Peyer's patch (tissue), 4 donors: ENCODE measurements around the gene HADHA.

Experiments
- CTCF ChIP-seq, 6 experiments: fragments of 450-650 bp in 4 of 6; fragments of 200-600 bp in 2 of 6; sonication (generic) in 1 of 6; IDR thresholded peaks; one replicate each; pipeline ENCODE4 v1.5.1; 2017 to 2019; ENCODE audit warnings: antibody characterized with exemption in 6 of 6, mild to moderate bottlenecking in 3 of 6, moderate library complexity in 1 of 6
- POLR2A ChIP-seq, 2 donors: fragments of 450-650 bp; IDR thresholded peaks; one replicate each; pipeline ENCODE4 v1.5.1; 2017; ENCODE audit warnings: antibody characterized with exemption in 2 of 2, mild to moderate bottlenecking in 2 of 2, moderate library complexity in 2 of 2

- no peak for TF ChIP-seq CTCF (IDR thresholded peaks at IDR 0.05)
- no peak for TF ChIP-seq POLR2A (IDR thresholded peaks at IDR 0.05)
Measured at GRCh38 chr2:26285931-26286330, 41.5 kb upstream of the HADHA start.
